Neural cell (in vitro differentiated cells): ENCODE data around the gene ARFGEF3. TPM values are rescaled to one million over a fixed set of nuclear protein-coding genes. Genes with fewer than 3 reads are reported as not detected.

ENCODE experiments used
- H2AFZ ChIP-seq: fragments of 200-600, 300-800 bp; sonication (generic), shearing (Covaris generic); 2 replicates; pipeline ENCODE4 v1.6.0; 2014; ENCODE audit warnings: low read depth, mild to moderate bottlenecking, antibody characterized with exemption, low read length, moderate library complexity
- H3F3A ChIP-seq: fragments of 200-600 bp; shearing (Covaris generic); 2 replicates; pipeline ENCODE4 v1.6.1; 2016; ENCODE audit warnings: mild to moderate bottlenecking, moderate library complexity, mixed read lengths, antibody characterized with exemption, low read length; ENCODE audit not compliant: insufficient read depth, poor library complexity, severe bottlenecking
- H3K27ac ChIP-seq: fragments of 200-600, 300-800 bp; sonication (generic), shearing (Covaris generic); 2 replicates; pipeline ENCODE4 v1.5.1; 2014; ENCODE audit warnings: mild to moderate bottlenecking, low read length, moderate library complexity
- H3K27me3 ChIP-seq: fragments of 300-800, 200-600 bp; sonication (generic), shearing (Covaris generic); 2 replicates; pipeline ENCODE4 v1.6.0; 2014; ENCODE audit warnings: mild to moderate bottlenecking, low read depth, low read length, moderate library complexity; ENCODE audit not compliant: insufficient read depth
- H3K36me3 ChIP-seq: fragments of 300-800, 200-600 bp; sonication (generic), shearing (Covaris generic); 2 replicates; pipeline ENCODE4 v1.5.1; 2014; ENCODE audit warnings: mild to moderate bottlenecking, antibody characterized with exemption, low read length, moderate library complexity; ENCODE audit not compliant: insufficient read depth
- H3K4me2 ChIP-seq: fragments of 300-800, 200-600 bp; sonication (generic), shearing (Covaris generic); 2 replicates; pipeline ENCODE4 v1.6.0; 2014; ENCODE audit warnings: mild to moderate bottlenecking, low read length
- H3K4me3 ChIP-seq: fragments of 300-800, 200-600 bp; sonication (generic), shearing (Covaris generic); 2 replicates; pipeline ENCODE4 v1.5.1; 2014; ENCODE audit warnings: mild to moderate bottlenecking, low read length, moderate library complexity
- H3K79me2 ChIP-seq: fragments of 200-600 bp; shearing (Covaris generic); replicated peaks from 2 replicates; pipeline ENCODE4 v1.6.0; 2014; ENCODE audit warnings: mild to moderate bottlenecking, low read length, moderate library complexity; ENCODE audit not compliant: insufficient read depth
- H3K9ac ChIP-seq: fragments of 300-800, 200-600 bp; sonication (generic), shearing (Covaris generic); 2 replicates; pipeline ENCODE4 v1.6.1; 2016; ENCODE audit warnings: mild to moderate bottlenecking, low read length, mixed read lengths
- H3K9me2 ChIP-seq: fragments of 200-600 bp; shearing (Covaris generic); 2 replicates; pipeline ENCODE4 v1.6.1; 2016; ENCODE audit warnings: mild to moderate bottlenecking, low read length, mixed read lengths; ENCODE audit not compliant: insufficient read depth
- H3K9me3 ChIP-seq: fragments of 200-600, 300-800 bp; sonication (generic), shearing (Covaris generic); 2 replicates; pipeline ENCODE4 v1.6.1; 2016; ENCODE audit warnings: mild to moderate bottlenecking, mixed run types, low read length, moderate library complexity, mixed read lengths
- H4K20me1 ChIP-seq: fragments of 200-600 bp; shearing (Covaris generic); 2 replicates; pipeline ENCODE4 v1.6.1; 2016; ENCODE audit warnings: mild to moderate bottlenecking, mixed run types; ENCODE audit not compliant: insufficient read depth
- EP300 ChIP-seq: fragments of 450-650 bp; conservative IDR thresholded peaks from 2 replicates; pipeline ENCODE4 v1.6.1; 2014; ENCODE audit warnings: antibody characterized with exemption, mild to moderate bottlenecking, moderate library complexity; ENCODE audit not compliant: poor library complexity, severe bottlenecking
- EZH2 ChIP-seq: fragments of 200-600, 300-800 bp; shearing (Covaris generic), sonication (generic); IDR thresholded peaks from 2 replicates; pipeline ENCODE4 v1.6.1; 2014; ENCODE audit warnings: antibody characterized with exemption, low read length, borderline replicate concordance, mild to moderate bottlenecking; ENCODE audit not compliant: insufficient read depth, poor library complexity, severe bottlenecking
- MXI1 ChIP-seq: fragments of 450-650 bp; conservative IDR thresholded peaks from 2 replicates; pipeline ENCODE4 v1.6.1; 2014; ENCODE audit warnings: antibody characterized with exemption, mild to moderate bottlenecking; ENCODE audit not compliant: poor library complexity, severe bottlenecking
- POLR2AphosphoS5 ChIP-seq: IDR thresholded peaks from 2 replicates; pipeline ENCODE4 v1.6.1; 2012
- RAD21 ChIP-seq: fragments of 450-650 bp; conservative IDR thresholded peaks from 2 replicates; pipeline ENCODE4 v1.6.1; 2014; ENCODE audit warnings: antibody characterized with exemption, mild to moderate bottlenecking, moderate library complexity
- REST ChIP-seq: IDR thresholded peaks from 2 replicates; pipeline ENCODE4 v1.6.1; 2012; ENCODE audit warnings: borderline replicate concordance
- SMC3 ChIP-seq: fragments of 450-650 bp; conservative IDR thresholded peaks from 2 replicates; pipeline ENCODE4 v1.6.1; 2014; ENCODE audit warnings: antibody characterized with exemption, mild to moderate bottlenecking, moderate library complexity; ENCODE audit not compliant: poor library complexity
- TAF1 ChIP-seq: IDR thresholded peaks from 2 replicates; pipeline ENCODE4 v1.6.1; 2012; ENCODE audit warnings: low read depth
- polyA plus RNA-seq: library from polyadenylated mRNA; depleted of rRNA; stranded (reverse); fragments of >200 nt; gene quantifications from 2 replicates; pipeline ENCODE4 v1.2.3, GENCODE V29; 2014
- TF ChIP-seq, protein P1 (sequence below): fragments of 450-650 bp; IDR thresholded peaks from 2 replicates; pipeline ENCODE4 v1.5.1; 2014; ENCODE audit warnings: antibody characterized with exemption, mild to moderate bottlenecking, moderate library complexity; ENCODE audit not compliant: poor library complexity, severe bottlenecking

Gene ARFGEF3
- polyA plus RNA-seq, 1 donor from 2014 or later = 4.6 TPM

GRCh38 chr6:138129190-138129589 lies 32.5 kb upstream of the ARFGEF3 start:
- Histone ChIP-seq H3K4me2 (no peak overlapping the region), H3K9me3 (no peaks in the 10 kb centered on the region), H3K36me3 (no peaks in the 10 kb centered on the region), H4K20me1 (no peaks in the 10 kb centered on the region), H3K27ac (no peak overlapping the region), H3K9me2 (no peaks in the 10 kb centered on the region), H3F3A (no peaks in the 10 kb centered on the region), H3K4me3 (no peak overlapping the region), H2AFZ (no peak overlapping the region), H3K27me3 (no peaks in the 10 kb centered on the region), H3K79me2 (no peaks in the 10 kb centered on the region), H3K9ac (no peak overlapping the region)
- TF ChIP-seq EZH2 (no peak), REST (no peak), EP300 (no peak), SMC3 (no peak), RAD21 (no peak), POLR2AphosphoS5 (no peak)
- TF ChIP-seq, protein P1, sequence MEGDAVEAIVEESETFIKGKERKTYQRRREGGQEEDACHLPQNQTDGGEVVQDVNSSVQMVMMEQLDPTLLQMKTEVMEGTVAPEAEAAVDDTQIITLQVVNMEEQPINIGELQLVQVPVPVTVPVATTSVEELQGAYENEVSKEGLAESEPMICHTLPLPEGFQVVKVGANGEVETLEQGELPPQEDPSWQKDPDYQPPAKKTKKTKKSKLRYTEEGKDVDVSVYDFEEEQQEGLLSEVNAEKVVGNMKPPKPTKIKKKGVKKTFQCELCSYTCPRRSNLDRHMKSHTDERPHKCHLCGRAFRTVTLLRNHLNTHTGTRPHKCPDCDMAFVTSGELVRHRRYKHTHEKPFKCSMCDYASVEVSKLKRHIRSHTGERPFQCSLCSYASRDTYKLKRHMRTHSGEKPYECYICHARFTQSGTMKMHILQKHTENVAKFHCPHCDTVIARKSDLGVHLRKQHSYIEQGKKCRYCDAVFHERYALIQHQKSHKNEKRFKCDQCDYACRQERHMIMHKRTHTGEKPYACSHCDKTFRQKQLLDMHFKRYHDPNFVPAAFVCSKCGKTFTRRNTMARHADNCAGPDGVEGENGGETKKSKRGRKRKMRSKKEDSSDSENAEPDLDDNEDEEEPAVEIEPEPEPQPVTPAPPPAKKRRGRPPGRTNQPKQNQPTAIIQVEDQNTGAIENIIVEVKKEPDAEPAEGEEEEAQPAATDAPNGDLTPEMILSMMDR = no peak

DNA sequence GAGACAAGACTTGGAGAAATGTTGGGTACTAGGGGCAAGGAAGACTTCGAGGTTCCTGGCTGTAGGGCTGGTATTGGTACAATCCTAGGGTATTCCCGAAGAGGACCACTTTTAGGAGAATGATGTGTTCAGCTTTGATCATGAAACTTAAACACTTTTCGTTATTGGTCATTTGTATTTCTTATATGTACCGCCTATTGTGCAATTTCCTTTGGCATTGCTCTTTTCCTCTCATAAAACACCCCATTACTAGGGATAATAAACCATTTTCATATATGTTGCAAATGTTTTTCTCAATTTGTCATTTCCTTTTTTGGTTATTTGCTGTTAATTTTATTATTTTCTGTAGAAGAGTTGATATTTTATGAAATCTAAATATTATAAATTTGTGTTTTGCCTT lies 18.9 kb upstream of the ARFGEF3 start:
- Histone ChIP-seq H3K27ac (no peak overlapping the region), H3K9me3 (no peaks in the 10 kb centered on the region), H3K4me2 (no peak overlapping the region), H3K79me2 (no peaks in the 10 kb centered on the region), H3K4me3 (no peak overlapping the region), H3K36me3 (no peaks in the 10 kb centered on the region), H3K27me3 (no peaks in the 10 kb centered on the region), H3K9ac (no peak overlapping the region), H3K9me2 (no peaks in the 10 kb centered on the region), H3F3A (no peaks in the 10 kb centered on the region), H2AFZ (no peak overlapping the region), H4K20me1 (no peaks in the 10 kb centered on the region)
- TF ChIP-seq, protein P1 = no peak
- TF ChIP-seq EP300 (no peak), EZH2 (no peak), RAD21 (no peak), REST (no peak), POLR2AphosphoS5 (no peak), TAF1 (no peak), MXI1 (no peak), SMC3 (no peak)
